NCI-H2196 treated with DMSO at 0.1 percent for 48 hours (cell line): ENCODE measurements around the gene FABP1.

Source experiments
- DNase-seq: peaks from one replicate; lab custom pipeline; 2025; ENCODE audit not compliant: unreplicated experiment; lab: John Stamatoyannopoulos, UW

The FABP1 gene

DNA sequence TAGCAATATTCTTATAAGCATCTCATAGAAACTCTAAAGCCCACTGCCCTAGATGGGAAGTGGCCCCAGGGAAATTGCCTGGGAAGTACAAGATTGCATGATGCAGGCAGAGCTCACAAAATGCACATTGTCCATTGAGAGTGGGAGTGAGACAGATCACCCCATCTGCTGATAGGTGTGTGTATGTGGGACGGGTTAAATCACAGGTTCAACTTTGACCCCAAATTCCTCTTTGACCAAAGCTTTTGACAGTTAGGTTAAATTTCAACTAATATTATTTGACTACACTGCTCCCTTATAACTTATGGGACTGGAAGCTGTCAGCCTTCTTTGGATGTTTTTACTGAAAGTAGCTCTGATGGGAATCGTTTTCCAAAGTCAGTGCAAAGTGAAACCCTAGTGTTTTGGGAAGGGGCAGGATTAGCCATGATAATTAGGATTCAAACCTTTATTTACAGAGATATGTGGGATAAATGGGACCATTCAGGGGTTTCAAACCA is 11.4 kb upstream of the FABP1 start:
- no peak for DNase-seq

DNA sequence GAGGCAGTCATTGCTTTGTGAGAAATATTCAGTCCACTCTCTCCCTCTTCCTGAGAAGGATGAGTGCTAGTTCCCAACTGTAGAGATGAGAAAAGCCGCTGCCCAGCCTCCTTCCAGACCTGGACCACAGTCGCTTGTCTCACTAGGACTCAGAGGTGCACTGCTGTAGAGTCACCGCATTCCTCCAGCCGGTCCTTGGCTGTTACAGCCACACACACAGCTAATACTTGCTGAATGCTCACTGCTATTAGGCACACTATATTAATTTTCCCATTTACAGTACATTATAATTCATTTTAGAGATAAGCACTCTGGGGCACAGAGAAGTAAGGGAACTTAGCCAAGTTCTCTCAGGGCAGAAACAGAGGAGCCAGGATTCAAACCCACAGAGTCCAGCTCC is 10.0 kb upstream of the FABP1 start:
- DNase-seq = no peak

DNA sequence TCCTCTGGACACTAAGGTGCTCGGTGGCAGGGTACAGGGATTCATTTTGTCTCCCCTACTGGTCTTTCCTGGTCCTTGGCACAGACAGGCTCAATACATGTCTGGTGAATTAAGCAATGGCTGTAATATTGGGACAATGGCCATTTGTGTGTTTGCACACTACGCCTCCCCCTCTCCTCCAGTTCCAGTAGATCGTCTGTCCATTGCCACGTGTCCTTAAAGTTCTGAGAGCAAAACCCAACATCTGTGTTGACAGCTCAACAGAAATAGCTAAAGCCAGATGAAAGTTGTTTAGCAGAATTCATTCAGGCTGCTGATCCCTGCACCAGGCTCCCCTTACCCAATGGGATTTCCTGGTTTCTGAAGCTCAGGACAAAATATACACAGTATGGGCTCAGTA is 9.0 kb upstream of the FABP1 start:
- no peak for DNase-seq

DNA sequence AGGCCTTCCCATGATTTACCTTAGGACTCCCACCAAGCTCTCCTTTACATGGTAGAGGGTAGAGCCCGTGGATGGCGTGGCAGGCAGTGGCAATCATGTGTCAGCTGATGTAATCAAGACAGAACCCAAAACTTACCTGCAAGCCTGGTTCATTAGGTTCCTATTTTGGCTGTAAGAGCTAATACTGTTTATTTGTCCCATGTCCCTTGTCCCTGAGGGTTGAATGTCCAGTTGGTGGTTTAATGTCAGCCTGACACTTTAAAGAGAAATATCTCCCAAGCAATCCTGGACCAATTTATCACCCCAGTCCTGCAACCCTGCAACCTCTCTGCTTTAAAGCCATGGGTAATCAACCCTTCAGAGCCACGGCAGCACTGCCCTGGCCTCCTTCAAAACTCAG is 6.0 kb upstream of the FABP1 start:
- no peak for DNase-seq

DNA sequence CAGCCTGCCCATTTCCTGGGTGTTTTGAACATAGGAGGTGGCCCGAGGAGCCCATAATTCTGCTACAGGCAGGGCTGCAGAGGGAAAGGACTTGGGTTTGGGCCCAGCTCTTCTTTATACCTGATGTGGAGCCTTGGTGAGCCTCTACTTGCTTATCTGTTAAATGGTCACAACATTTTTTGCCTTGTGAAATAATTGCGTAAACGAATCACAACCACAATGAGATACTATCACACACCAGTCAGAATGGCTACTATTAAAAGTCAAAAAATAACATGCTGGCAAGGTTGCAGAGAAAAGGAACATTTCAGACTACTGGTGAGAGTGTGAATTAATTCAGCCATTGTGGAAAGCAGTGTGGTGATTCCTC is 4.1 kb upstream of the FABP1 start:
- DNase-seq = no peak

DNA sequence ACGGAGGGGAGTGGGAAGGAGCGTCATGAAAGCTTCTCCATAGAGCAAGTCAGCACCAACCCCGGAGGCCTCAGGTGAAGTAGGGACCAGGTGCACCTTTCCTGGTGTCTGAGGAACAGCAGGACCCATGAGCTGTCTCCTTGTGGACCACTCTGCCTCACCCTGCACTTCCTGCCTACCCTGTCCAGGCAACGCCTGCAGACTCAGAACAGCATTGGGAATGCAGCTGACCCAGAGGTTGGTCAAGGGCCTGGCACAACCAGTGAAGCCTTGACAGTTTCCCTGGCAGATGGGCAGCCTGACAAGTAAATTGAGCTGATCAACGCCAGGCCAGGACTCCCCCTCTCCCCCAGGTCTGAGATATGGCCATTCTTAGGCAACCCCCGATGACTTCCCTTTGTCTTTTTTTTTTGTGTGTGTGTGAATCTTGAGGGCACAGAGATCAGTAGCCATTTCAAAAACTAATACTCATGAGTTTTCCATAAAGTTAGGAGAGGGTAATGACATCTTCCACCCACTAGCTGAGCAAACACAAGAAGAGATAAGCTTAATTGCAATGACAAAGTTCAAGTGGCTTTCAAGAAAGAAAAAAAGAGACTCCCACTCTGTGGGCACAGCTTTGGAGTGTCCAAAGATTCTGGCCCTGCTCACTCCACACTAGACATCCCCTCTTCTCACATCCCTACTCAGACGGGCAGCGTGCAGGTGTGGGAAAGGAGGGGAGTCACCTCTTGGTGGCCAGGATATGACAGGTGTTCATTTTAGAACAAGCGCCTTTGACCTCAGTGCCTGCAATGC is 3.5 kb upstream of the FABP1 start:
- DNase-seq = no peak

DNA sequence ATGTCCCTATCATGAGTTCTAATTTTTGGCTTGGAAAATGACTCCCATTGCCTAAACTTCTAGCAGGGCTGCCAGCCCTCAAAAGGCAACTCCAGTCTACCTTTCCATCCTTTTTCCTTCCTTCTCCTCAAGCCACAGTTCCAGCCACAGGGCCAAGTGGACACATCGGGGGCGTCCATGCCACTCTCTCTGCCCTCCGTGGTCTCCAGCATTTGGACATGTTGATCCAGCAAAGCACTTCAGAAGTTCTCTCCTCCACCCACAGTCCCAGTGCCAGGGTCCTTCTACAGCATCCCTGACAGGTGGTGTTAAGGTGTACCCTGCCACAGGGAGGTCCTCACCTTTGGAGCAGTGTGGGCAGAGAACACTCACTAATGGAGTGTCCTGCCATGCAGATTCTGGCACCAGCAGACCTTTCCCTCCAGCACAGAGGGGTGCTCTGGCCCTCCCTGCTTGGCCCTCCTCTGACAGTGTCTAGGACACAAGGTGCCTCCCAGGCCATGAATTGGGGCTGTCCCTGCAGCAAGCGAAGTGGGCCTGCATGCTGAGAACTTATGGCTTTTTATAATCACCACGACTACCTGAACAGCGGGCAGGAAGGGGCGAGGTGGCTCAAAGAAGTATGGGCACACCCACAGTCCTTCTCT is 1.6 kb upstream of the FABP1 start:
- DNase-seq = no peak

DNA sequence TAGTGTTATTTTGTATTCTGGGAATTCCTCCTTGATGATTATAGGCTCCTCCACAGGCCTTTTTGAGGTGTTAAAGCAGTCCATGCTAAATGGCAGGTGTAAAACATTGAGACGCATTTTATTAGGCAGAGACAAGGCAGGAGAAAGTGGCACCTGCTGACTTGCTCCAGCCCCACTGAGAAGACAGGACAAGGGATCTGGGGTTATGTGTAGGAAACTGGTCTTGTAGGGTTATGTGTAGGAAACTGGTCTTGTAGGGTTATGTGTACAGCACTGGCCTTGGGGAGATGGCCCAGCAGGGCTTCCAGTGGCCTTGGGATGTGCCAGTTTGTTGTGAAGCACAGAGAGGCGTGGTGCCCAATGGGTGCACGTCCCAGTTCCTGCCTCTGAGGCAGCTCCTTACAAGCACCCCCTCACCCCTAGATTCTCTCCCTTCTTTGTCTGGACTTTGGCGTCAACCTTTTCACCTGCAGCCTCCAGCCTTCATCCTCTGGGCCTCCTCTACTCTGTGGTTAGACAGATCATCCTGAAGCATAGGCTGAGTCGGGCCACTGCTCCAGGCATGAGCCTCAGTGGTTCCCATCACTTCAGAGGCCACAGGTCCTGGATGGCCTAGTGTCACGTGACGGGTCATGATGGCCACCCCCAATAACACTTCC is 921 bp upstream of the FABP1 start:
- no peak for DNase-seq

DNA sequence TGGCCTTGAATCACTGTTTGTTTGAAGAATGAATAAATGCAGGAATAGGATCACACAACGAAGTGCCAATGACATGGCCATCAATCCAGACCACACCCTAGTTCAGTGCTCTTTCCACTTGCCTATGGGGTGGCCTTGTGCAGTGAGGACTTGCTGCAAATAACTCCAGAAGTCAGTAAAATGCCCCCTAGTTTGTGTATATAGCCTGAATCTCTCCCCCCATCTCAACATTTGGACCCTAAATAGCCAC is 299 bp downstream of the FABP1 start:
- no peak for DNase-seq

DNA sequence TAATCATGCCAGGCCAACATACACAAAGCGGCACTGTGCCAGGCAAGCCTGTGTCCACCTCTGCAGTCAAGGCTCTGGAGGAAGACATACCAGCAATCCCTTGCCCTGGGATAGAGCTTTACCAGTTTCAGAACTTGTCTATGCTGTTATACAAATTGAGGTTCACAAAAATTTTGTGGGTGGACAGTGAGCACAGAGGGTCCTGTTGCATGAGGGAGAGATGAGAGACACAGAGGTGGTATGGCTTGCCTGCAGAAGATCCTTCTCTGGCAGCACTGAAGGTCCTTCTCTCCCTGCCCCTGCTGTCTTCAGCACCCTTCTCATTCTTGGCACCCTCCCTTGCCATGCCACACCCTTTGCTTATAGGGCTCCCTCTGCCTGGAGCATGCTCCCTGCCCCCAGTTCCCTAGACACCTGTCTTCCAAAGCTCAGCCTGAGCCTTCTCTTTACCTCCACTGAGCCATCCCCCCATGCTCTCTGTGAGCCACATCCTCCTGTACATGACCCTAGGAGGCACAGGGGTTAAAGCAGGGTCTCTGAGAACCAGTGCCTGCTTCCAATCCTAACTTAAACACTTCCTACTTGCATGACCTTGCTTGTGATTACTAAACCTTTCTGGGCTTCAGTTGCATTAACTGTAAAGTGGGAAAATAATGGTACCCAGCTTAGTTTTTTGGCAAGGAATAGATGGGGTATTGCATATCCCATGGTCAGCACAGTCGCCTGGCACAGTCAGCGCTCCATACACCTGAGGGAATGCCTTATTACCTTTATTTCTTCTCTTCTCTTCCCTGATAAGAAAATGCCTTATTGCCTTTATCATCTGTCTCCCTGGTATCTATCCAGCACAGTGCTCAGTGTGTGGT is 857 bp downstream of the FABP1 start:
- DNase-seq = no peak

DNA sequence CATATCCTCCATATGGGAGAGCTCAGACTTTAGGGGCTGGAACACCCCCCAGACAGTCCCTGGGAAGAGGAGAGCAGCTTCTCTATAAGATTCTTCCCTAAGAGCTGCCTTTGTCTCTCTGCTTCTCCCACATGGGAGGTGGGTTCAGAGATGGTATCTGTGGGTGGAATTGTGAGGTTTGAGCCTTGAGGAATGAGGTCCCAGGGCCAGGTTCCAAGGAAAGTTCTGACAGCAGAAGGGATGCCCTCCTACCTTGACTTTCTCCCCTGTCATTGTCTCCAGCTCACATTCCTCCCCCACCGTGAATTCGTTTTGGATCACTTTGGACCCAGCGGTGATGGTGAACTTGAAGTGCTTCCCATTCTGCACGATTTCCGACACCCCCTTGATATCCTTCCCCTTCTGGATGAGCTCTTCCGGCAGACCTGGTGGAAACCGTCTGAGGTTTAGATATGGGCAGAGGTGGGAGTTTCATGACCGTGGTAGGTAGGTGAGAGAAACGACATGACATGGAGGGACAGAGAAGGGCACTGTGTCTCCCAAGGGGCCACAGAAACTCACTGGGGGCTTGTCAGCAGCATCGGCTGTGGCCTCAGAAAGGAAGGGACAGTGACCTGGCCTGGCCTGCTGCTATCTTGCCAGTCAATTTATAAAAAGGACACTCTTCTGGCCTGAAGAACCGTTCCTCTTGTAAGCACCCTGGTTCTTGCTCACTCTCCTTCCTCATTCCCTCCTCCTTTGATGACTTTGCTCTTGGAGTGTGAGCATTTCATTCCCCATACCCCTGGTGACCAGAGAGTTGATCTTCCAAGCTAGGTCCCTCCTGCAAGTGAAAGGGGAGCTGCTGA is 1.7 kb downstream of the FABP1 start:
- DNase-seq = no peak

DNA sequence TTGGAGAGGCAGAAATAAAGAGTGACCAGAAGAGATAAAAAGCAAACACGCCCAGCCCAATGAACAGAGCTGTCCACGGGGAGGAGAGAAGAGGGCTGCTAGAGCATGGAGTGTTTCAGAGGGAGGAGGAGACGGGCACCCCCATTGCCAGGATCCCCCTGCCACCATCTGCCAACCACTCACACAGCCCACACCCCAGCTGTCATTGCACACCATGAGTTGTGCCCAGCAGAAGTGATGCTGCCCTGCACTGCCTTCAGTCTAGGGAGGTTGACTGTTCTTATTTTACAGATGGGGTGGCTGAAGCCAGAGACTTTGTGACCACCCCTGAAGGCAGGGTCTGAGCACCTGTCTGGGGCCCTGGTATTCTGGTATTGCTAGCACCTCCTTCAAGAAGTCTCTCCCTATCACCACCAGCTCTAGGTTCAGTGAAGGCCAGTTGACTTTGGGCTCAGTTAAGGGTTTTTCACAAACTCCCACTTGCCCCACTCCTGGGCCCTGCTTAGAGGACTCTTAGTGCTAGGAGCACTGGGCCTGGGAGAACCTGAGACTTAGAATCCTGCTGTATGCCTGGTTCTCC is 2.4 kb downstream of the FABP1 start:
- no peak for DNase-seq

DNA sequence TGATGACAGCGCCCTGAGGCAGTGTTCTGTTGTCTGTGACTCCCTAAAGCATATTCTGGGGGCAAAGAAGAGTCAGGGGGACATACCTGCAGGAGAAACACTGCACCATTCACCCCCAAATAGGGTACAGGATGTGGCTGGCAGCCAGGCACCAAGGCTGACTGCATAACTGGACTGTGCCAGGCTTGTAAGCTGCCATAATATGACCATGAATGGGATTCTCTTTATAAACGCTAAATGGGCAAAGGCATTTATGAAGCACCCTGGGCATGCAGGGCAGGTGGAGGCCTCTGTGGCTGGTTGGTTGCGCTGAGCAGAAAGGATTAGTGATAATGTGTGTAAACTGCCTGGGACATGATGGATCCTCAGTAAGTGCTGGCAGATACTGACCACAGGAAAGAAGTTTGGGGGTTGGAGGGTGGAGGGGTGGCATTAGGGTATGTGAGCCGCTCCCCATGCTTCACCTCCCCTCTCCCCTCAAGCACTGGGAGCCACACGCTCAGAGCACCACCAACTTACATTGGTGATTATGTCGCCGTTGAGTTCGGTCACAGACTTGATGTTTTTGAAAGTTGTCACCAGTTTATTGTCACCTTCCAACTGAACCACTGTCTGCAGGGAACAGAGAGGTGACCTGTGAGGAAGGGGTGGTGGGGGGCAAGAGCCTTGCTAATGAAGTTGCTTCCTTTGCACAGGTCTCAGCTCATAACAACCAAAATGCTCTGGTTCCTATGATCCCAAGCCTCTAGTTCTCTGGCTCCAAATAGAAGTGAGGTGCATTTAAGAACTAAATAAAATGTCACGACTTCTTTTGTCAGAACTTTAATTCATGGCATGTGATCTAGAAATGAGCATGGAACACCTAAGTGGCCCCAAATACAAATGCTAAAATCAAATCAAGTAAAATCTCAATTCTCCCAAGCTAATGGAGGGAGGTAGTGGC is 3.6 kb downstream of the FABP1 start:
- no peak for DNase-seq

DNA sequence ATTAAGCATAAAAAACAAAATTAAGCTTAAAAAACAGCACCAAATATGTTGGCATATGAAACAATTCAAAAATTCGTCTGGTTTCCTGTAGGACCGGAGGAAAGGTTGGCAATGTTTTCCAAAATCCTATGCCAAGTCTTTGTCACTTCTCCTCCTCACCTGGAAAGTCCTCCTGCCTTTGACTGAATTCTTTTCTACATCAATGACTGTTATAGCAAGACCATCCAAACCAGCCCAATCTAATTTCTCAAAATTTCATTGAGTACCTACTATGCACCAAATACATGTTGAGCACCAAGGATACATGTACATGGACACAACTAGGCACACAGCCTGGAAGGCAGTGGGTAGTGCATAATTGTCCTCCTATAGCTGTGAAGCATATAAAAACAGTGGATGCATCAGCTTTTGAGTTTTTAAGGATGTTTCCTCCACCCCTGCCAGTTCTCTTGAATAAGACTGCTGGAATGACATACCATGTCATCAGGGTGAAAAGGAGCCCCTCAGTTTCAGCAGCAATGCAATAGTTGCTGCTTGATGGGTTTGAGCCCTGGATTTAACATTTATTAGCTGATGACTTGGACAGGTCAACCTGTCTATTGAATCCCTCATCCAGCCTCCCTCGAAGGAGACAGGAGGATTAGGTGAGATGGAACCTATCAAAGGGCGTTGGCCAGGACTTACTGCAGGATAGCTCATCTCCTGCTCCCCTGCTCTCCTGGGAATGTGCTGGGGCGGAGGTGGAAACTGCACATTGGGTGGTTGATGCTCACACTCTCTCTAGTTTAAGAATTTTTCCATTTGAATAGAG is 4.5 kb downstream of the FABP1 start:
- no peak for DNase-seq

DNA sequence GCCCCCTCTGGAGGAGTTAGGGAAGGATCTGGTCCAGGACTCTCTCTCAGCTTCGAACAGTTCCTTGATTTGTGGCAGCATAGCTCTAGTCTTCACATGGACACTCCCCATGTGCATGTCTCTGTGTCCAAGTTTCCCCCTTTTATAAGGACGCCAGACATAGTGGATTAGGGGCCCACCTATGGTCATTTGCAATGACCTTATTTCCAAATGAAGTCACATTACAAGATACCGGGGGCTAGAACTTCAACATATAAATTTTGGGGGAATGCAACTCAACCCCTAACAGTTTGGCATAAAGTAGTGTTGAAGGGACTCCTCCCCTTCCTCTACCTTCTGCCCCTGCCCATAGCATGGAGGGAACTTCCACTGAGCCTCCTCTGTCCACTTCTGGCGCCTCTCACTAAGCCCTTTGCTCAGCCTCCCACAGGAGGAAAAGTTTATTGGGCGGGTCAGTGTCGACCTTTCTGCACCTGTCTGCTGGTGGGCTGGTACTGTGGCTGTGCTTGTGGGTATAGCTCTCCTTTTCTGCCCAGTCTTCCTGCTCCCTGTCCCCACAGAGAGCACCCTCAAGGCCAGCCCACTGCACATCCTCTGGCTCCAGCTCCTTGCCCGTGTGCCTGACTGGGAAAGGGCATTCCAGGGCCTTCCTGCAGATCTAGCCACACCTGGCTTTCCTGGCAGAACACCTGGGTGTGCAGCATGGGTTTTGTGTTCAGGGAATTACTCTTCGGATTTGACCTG is 5.5 kb downstream of the FABP1 start:
- no peak for DNase-seq

DNA sequence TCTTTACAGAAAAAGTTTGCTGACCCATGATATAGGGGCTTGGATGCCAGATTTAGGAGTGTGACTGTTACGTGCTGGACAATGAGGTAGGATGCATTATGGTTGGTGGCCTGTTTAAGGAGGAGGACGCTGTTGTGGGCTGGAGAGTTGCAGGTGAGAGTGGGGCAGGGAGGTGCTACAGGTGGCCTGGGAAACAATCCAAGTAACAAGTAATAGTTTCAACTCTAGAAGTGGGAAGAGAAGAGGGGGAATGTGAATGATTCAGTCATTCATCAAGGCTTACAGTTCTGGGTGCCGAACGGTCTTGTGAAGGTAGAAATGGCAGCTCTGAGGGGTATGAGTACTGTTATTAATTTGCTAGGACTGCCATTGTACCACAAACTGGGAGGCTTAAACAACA is 6.2 kb downstream of the FABP1 start:
- DNase-seq = no peak

DNA sequence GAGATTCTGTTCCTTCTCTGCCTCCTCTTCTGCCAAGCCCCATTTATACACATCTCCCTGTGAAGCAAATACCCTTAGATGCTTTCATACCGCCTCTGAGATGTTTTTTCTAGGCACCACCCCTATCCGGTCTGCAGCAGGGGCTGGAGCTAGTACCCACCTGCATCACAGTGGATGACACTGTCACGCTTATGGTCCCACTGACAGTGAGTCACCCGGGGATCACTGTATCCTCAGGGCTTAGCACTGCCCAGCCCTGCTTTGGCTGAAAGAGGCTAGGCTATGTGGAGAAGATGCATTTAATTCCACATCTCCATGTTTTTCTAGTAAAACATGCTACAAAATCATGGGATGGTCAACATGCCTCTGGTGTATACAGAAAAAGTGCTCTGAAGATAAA is 9.9 kb downstream of the FABP1 start:
- no peak for DNase-seq
